CD4-positive, alpha-beta T cell treated with Interleukin-17A for 4 hours (primary cell): ENCODE measurements around the gene FOXC2.

ENCODE experiments used
- DNase-seq: peaks from one replicate; pipeline ENCODE4 v3.0.0-alpha.2; 2020; ENCODE audit warnings: mixed read lengths

The FOXC2 gene

DNA sequence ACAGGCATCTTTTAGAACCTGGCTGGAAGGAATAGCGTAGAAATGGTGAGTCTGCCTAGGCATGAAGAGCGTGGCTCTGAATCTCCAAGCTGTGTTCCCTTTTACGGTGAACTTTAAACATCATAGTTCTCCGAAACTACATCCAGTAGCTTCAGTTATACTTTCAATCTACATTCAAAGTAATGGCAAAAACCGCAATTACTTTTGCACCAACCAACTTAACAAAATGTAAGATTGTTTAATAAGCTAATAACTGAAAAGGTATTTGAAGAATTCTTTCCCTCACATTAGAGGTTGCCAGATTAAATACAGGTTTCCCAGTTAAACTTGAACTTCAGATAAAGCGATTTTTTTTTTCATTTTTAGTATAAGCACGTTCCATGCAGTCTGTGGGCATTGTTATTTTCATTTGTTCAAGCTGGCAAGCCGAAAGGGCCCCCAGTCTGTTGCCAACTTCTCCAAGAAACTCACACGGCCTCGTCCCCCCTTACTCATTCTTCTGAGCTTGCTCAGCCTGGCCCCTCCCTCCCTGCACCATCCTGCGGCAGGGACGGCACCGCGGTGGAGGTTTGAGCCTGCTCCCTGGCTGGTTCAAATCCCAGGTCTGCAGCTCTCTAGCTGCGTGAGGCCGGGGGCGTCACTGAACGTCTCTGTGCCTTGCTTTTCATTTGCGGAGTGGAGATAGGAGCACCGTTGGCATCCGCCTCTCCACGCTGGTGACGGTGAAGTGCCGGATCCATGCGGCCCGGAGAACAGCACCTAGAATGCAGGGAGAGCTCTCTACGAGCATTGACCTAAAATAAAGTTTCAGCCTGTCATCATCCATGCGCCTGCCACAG is 8.1 kb upstream of the FOXC2 start:
- no peak for DNase-seq

DNA sequence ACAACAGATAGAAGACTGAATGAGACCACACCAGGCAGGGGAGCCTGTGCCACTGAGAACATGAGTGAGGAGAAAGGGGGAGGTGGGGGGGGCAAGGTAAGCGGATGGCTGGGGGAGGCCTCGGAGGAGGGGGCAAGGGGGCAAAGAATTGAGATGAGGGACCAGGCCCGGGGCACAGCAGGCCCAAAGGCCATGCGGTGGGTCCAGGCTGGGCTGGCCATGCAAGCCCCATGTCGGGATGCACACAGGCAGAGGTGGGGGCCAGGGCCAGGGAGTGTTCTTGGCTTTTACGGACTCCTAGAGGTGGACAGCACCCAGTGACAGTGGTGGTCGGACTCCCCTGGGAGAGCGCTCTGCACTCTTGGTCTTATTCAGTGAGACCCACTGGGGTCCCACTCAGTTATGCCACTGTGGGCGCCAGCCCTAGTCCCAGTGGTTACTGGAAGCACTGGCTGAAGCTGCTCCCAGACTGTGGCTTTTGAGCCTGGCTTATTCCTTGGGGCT is 6.8 kb upstream of the FOXC2 start:
- no peak for DNase-seq

DNA sequence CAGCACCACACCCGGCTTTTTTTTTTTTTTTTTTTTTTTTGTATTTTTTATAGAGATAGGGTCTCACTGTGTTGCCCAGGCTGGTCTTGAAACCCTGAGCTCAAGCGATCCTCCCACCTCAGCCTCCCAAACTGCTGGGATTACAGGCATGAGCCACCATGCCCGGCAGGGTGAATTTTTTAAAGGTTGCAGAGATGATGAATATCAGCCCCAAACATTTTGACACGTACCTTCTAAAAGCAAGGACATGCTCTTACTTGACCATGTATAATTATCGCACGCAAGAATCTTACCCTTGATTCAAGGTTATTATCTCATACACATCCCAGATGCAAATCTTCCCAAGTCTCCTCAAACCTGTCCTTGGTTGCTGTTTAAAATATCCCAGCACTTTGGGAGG is 4.3 kb upstream of the FOXC2 start:
- DNase-seq: no peak

DNA sequence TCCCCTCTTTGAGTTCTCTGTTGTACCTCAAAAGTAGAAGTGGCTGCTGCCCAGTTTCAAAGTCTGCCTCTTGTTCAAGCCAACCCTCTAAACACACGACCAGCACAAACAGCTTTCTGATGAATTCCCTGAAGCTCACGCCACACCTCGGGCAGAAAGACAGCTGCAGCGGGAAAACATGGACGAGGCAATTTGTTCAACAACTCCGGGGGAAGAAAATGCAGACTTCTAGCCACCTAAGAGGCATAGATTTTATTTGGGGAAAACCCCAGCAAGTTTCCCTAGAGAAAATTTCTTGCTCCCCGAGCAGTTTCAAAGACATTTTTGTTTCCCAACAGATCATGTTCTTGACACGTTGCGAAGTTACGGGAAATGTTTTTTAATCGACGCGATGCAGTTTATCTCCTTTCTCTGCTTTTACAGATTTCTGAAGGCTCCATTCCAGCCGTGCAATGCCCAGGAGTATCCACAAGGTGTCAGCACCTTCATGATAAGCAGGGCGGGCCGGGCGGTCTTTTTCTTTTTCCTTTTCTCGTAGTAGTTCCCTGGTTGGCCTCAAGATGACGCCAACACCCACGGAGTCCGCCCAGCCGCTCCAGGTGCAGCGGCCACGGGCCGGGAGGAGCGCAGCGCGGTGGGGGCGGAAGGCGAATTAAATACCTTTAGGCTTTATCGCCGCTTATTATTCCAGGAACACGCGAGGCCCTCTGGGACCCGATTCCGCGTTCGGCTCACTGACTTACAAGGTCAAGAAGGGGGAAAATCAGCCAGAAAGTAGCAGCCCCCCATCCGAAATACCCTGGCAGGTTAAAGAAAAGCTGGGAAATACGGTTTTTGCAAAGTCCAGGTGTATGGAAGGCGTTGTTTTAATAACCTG is 2.9 kb upstream of the FOXC2 start:
- peak; percentile 88 for DNase-seq

DNA sequence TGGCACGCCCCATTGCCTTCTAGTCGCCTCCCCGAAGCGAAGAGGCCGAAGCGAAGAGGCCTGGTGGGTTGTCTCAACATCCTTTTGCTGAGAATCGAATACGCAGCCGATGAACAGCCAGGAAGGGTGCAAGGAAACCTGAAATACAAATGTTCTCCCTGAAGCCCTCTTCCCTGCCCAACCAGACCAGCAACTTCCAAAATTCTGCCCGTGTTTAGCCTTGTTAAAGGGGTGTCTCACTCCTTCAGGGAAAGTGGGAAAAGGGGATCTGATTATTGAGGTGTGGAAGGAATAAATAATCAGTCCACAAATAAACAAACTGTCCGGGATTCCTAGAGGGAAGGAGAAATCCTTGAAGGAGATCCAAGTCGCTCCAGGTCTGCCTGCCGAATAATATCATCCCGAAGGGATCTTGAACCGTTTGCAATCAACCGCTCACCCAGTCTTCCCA is 1.4 kb upstream of the FOXC2 start:
- DNase-seq: no peak

DNA sequence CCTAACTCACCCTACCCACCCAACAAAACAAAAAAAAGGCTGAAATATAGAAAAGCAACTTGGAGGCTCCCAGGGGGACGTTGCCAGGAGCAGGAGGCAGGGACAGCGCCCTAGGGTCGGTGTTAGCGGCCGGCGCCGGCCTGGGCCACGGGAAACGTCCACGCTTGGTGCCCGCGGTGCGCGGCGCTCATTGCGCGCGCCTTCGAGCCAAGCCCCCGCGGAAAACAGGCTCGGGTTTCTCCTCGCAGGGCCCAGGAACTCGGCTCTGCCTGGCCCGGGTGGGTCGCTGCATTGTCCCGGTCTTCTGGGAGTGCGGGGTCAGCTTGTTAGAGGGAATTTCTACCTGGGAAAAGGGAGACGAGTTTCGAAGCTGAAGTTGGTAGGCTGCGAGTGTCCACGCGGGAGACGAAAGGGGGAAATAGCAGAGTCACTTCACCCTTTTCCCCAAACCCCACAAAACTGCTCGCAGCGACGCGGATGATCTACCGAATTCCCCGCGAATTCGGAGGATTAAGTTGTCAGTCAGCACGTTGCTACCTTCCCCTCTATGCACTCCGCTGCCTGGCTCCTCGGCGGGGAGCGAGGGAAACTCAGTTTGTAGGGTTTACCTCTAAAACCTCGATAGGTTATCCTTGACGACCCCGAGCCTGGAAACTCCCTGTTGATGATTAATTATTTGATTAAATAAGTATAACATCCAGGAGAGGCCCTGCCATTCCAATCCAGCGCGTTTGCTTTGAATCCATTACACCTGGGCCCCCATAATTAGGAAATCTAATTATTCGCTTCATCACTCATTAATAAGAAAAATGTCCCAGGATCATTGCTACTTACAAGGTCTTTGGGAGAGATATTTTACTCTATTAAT is 751 bp upstream of the FOXC2 start:
- DNase-seq: no peak

DNA sequence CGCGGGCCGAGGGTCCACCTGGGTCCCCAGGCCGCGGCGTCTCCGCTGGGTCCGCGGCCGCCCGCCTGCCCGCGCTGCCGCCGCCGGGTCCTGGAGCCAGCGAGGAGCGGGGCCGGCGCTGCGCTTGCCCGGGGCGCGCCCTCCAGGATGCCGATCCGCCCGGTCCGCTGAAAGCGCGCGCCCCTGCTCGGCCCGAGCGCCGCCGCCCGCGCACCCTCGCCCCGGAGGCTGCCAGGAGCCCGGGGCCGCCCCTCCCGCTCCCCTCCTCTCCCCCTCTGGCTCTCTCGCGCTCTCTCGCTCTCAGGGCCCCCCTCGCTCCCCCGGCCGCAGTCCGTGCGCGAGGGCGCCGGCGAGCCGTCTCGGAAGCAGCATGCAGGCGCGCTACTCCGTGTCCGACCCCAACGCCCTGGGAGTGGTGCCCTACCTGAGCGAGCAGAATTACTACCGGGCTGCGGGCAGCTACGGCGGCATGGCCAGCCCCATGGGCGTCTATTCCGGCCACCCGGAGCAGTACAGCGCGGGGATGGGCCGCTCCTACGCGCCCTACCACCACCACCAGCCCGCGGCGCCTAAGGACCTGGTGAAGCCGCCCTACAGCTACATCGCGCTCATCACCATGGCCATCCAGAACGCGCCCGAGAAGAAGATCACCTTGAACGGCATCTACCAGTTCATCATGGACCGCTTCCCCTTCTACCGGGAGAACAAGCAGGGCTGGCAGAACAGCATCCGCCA is 504 bp downstream of the FOXC2 start:
- DNase-seq: no peak

DNA sequence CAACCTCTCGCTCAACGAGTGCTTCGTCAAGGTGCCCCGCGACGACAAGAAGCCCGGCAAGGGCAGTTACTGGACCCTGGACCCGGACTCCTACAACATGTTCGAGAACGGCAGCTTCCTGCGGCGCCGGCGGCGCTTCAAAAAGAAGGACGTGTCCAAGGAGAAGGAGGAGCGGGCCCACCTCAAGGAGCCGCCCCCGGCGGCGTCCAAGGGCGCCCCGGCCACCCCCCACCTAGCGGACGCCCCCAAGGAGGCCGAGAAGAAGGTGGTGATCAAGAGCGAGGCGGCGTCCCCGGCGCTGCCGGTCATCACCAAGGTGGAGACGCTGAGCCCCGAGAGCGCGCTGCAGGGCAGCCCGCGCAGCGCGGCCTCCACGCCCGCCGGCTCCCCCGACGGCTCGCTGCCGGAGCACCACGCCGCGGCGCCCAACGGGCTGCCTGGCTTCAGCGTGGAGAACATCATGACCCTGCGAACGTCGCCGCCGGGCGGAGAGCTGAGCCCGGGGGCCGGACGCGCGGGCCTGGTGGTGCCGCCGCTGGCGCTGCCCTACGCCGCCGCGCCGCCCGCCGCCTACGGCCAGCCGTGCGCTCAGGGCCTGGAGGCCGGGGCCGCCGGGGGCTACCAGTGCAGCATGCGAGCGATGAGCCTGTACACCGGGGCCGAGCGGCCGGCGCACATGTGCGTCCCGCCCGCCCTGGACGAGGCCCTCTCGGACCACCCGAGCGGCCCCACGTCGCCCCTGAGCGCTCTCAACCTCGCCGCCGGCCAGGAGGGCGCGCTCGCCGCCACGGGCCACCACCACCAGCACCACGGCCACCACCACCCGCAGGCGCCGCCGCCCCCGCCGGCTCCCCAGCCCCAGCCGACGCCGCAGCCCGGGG is 1.3 kb downstream of the FOXC2 start:
- DNase-seq: no peak

DNA sequence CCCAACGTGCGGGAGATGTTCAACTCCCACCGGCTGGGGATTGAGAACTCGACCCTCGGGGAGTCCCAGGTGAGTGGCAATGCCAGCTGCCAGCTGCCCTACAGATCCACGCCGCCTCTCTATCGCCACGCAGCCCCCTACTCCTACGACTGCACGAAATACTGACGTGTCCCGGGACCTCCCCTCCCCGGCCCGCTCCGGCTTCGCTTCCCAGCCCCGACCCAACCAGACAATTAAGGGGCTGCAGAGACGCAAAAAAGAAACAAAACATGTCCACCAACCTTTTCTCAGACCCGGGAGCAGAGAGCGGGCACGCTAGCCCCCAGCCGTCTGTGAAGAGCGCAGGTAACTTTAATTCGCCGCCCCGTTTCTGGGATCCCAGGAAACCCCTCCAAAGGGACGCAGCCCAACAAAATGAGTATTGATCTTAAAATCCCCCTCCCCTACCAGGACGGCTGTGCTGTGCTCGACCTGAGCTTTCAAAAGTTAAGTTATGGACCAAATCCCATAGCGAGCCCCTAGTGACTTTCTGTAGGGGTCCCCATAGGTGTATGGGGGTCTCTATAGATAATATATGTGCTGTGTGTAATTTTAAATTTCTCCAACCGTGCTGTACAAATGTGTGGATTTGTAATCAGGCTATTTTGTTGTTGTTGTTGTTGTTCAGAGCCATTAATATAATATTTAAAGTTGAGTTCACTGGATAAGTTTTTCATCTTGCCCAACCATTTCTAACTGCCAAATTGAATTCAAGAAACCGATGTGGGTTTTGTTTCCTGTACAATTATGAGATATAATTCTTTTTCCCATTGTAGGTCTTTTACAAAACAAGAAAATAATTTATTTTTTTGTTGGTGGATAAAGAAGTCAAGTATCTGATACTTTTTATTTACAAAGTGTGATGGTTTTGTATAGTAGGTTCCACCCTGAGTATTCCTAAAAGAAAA is 2.3 kb downstream of the FOXC2 start:
- no peak for DNase-seq

DNA sequence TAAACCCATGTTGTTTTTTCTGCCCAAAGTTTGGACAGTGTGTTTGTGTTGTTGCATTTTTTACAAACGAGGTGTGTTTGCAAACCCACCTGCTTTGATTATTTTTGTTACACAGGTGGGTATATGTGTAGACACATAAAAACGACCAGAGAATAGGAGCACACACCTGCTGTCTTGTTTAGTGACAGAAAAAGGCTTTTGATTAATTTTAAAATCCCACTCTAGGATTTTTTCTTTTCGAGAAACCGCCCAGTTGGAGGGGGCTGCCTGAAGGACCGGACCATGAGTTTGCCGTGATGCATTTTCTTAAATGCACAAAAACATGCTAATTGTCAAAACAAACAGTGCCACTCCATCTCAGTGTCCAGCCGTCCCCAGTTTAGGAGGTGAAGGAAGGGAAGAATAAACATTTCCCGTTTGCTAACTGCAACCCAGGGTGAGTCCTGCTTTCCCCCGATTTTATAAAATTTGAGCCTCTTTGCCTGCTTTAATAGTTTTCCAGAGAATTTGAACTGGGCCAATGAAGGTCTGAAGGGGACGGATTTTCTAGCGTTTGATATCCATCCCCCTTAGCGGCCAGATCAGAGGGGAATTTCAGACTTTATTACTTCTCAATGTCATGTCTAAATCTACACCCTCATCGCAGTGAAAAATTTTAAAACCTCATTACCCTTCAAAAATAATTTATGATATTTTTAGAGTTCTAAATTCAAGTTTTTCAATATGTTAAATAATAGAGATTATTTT is 3.2 kb downstream of the FOXC2 start:
- DNase-seq: no peak

DNA sequence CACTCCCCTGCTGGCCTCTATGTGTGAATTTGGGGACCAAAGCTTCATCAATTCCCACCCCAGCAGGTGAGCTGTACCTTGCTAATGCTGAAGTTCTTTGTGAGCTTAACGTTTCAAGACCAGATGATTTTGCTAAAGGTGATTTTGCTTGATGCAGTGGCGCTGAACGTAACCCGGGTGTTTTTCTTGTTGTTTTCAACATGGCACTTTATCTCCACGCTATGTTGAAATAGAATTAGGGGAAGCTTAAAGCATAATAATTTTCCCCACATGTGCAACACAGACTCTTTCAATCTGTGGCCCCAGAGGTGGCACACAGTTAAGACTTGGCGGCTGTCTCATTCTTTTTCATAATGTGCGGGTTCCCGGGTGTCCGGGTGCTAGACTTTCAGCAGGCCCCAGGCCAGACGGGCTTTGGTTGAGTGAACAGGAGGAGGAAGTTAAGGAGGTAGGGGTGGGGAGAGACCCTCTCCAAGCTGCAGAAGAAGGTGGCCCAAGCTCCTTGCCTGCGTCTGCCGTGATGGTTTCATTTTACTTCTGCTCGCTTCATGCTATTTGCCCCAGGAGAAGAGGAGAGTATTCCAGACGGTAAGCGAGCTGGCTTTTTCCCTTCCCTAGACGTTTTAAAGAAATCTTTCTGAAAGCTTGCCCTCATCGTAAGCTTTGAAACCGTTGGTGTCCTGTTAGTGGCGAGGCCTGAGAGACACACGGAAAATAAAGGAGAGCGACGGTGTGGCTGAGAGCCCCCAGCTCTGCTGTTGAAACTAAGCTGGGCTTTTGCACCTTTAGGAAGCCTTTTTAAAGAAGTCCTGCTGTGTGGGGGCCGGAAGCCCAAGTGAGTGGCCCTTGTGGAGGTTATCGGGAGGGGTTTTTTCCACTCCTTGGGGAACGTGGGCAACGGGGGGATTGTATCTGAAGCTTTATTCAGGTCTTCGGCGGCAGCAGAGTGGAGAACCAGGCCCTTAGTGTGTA is 4.2 kb downstream of the FOXC2 start:
- no peak for DNase-seq

DNA sequence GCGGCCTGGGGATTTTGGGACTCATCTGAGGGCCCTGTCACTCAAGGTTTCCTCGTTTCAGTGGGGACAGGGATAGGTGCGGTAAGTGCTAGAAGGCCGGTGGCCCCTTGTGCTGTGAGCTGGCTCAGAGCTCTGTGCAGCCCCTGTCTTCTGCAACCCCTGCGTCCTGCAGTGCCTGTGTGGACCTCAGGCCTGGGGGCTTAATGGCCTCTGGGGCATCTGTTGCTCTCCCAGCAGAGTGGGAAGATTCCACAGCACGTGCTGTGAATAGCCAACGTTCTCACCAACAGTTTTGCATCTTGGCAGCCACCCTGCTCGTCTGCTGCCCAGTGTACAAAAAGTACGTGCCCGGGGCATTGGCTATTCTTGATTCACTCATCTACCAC is 4.9 kb downstream of the FOXC2 start:
- no peak for DNase-seq

DNA sequence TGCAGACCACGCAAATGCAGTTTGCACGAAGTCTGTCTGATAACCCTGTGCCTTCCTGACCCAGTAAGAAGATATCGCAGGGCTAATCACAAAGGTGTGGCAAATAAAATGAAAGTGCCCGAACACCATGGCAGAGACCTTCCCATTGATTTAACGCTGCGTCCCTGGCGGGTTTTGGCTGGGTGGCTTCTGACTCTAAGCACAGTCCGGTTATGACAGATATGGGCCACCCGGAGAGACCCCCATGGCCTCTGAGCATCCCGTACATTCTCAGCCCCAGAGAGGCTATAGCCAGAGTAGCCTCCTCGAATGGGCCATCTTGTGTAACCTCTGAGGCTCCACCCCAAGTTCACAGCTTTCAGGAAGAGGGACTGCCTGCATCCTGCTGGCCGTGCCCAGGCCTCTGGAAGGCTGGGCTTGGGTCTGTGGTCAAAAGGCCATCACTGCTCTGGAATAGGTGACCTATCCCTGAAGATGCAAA is 5.5 kb downstream of the FOXC2 start:
- no peak for DNase-seq

DNA sequence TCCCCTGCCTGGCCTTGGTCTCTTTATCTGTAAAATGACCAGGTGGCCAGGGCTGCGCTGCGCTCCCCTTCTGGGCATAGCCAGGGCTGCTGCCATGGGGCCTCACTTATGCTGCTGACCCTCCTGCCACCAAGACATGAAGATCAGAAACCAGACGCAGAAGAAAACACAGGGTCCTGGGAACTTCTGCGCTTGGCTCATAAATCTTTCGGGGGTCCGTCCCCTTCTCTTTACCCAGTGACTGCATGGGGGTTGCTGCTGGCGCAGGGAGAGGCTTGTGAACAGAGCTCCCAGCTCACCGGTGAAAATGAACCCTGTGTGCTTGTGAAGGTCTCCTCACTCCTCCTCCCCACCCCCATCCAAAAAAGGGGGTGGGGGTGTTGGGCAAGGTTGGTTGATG is 6.0 kb downstream of the FOXC2 start:
- DNase-seq: no peak

DNA sequence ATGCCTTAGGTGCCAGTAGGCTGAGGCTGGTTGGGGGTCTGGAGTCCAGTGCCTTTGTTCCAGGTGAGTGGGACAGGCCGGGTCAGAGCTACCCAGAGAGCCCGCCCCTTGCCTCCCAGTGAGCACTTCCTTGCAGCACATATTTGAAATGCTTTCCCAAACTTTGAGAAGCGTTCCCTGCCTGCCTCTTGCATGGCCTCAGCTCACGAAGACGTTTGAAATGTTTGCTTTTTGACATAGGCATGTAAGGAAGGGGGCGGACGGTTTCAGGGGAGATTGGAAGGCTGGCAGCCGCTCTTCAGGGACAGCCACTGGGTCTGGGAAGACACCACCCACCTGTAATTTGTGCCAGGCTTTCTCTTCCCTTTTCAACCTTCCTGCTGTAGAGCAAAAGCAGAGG is 6.6 kb downstream of the FOXC2 start:
- no peak for DNase-seq

DNA sequence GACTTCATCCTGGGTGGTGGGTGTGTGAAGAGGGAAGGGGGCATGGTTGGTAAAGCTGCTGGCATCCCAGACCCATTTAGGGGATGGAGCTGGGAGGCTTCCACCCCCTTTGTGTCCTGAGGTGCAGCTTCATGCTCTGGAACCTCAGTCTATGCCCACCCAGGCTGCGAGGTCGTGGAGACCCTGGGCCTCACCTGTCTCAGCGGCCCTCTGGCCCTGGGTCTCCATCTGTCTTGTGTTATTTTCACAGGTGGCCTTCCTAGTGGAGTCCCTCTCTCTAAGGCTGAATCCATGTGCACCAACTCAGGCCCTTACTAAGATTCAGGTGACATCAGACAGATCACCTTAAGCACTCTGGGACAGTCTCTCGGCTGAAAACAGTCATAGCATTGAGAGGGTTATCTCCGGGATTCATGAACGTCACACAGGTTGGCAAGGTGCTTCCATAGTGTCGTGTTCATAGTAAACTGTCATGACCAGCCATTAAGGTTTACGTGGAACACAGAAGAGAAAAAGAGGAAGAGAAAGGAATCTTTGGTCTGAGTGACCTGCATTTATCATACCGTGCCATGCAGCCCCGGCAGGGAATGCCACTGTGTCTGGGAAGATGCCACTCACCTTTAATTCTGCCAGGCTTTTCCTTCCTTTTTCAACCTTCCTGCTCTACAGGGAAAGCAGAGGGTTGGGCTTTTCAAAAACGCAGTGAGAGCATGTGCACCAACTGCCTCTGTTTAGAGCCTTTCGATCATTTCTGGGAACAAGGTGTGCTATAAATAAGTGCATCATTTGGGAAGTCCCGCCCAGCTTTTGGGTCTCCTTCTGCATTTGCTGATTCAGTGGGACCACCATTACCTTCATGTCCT is 7.2 kb downstream of the FOXC2 start:
- DNase-seq: no peak

DNA sequence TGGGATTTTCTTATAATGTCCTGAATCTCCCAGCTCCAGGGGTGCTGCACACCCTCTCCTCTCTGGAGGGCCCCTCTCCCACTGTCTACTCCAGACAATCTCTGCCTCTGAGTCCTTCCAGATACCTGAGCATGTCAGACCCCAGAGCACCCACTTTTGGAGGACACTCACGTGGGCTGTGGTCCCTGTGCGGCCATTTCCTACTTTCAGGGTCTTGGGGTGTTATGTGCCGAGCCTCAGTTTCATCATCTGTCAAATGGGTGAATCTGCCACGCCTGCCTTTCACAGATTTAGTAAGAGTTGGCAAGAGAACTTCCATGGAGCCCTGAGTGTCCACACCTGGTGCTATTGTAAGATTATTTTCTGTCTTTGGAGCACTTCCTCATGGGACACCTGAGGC is 8.0 kb downstream of the FOXC2 start:
- DNase-seq: no peak
